CD14-positive monocyte (primary cell): ENCODE data around the gene GLRB. TPM values are rescaled to one million over a fixed set of nuclear protein-coding genes. Genes with fewer than 3 reads are reported as not detected.

Experiments used
- DNase-seq, 3 donors: peaks; one replicate each; pipeline ENCODE4 v3.0.0-alpha.2; 2011 to 2022
- H2AFZ ChIP-seq: 2 replicates; pipeline ENCODE4 v1.6.0; 2012; ENCODE audit warnings: mild to moderate bottlenecking, low read depth, low read length, inconsistent platforms; ENCODE audit not compliant: insufficient read depth, poor library complexity, severe bottlenecking
- H3K27ac ChIP-seq, 2 donors: 1 replicate in 1 of 2; 2 replicates in 1 of 2; pipeline ENCODE4 v1.5.1; 2012 to 2013; ENCODE audit warnings: low read length in 2 of 2, control low read depth in 1 of 2, inconsistent platforms in 1 of 2, low read depth in 1 of 2, mild to moderate bottlenecking in 1 of 2
- H3K27me3 ChIP-seq, 2 donors: one replicate each; pipeline versions ENCODE4 v1.6.0 to v1.6.1; 2011 to 2013; ENCODE audit warnings: low read length in 2 of 2; ENCODE audit not compliant: control insufficient read depth in 2 of 2, insufficient read depth in 2 of 2
- H3K36me3 ChIP-seq, 2 donors: replicated peaks in 1 of 2; 1 replicate in 1 of 2; 2 replicates in 1 of 2; pipeline versions ENCODE4 v1.5.1 to v1.6.1; 2012 to 2013; ENCODE audit warnings: low read length in 2 of 2, control low read depth in 1 of 2, inconsistent platforms in 1 of 2, mild to moderate bottlenecking in 1 of 2; ENCODE audit not compliant: insufficient read depth in 2 of 2, control insufficient read depth in 1 of 2
- H3K4me1 ChIP-seq, 2 donors: 1 replicate in 1 of 2; 2 replicates in 1 of 2; pipeline versions ENCODE4 v1.5.1 to v1.6.1; 2012 to 2013; ENCODE audit warnings: low read length in 2 of 2, control low read depth in 1 of 2, inconsistent platforms in 1 of 2, mild to moderate bottlenecking in 1 of 2, moderate library complexity in 1 of 2; ENCODE audit not compliant: insufficient read depth in 2 of 2, control insufficient read depth in 1 of 2
- H3K4me2 ChIP-seq: replicated peaks from 2 replicates; pipeline ENCODE3; 2012; ENCODE audit warnings: low read length, moderate library complexity, mild to moderate bottlenecking; ENCODE audit not compliant: poor library complexity, severe bottlenecking; ENCODE audit errors: extremely low read depth
- H3K4me3 ChIP-seq, 3 experiments: fragments of 200-600 bp in 1 of 3; sonication (generic) in 1 of 3; replicated peaks in 1 of 3; 1 replicate in 2 of 3; 2 replicates in 1 of 3; pipeline ENCODE4 v1.5.1; 2011 to 2013; ENCODE audit warnings: low read length in 3 of 3, mild to moderate bottlenecking in 3 of 3, control low read depth in 2 of 3, low read depth in 2 of 3, inconsistent platforms in 1 of 3, moderate library complexity in 1 of 3
- H3K79me2 ChIP-seq: 2 replicates; pipeline ENCODE4 v1.6.0; 2012; ENCODE audit warnings: mild to moderate bottlenecking, control low read depth, inconsistent platforms, low read length, moderate library complexity; ENCODE audit not compliant: insufficient read depth
- H3K9ac ChIP-seq: 2 replicates; pipeline ENCODE4 v1.6.0; 2017; ENCODE audit warnings: low read length, mild to moderate bottlenecking; ENCODE audit not compliant: insufficient read depth, poor library complexity, severe bottlenecking
- H3K9me3 ChIP-seq, 2 donors: replicated peaks in 1 of 2; 1 replicate in 1 of 2; 2 replicates in 1 of 2; pipeline versions ENCODE4 v1.5.1 to v1.6.1; 2012 to 2013; ENCODE audit warnings: low read length in 2 of 2, control low read depth in 1 of 2; ENCODE audit not compliant: control insufficient read depth in 1 of 2, insufficient read depth in 1 of 2
- H4K20me1 ChIP-seq: 2 replicates; pipeline ENCODE4 v1.6.0; 2012; ENCODE audit warnings: mild to moderate bottlenecking, low read length, control low read depth, moderate library complexity; ENCODE audit not compliant: insufficient read depth
- H3K27ac Mint-ChIP-seq, 7 donors: one replicate each; pipeline ENCODE4 v1.8.0; 2020; ENCODE audit warnings: mild to moderate bottlenecking in 7 of 7, mixed read lengths in 7 of 7, moderate library complexity in 6 of 7, inconsistent platforms in 2 of 7
- H3K27me3 Mint-ChIP-seq, 3 donors: one replicate each; pipeline ENCODE4 v1.8.0; 2021 to 2022; ENCODE audit warnings: low read depth in 3 of 3, mild to moderate bottlenecking in 3 of 3, mixed read lengths in 3 of 3, moderate library complexity in 3 of 3, inconsistent platforms in 1 of 3
- H3K36me3 Mint-ChIP-seq, 2 donors: one replicate each; pipeline ENCODE4 v1.8.0; 2020; ENCODE audit warnings: mixed read lengths in 2 of 2, inconsistent platforms in 1 of 2, mild to moderate bottlenecking in 1 of 2
- H3K4me1 Mint-ChIP-seq: one replicate; pipeline ENCODE4 v1.8.0; 2020; ENCODE audit warnings: mild to moderate bottlenecking, mixed read lengths
- H3K4me3 Mint-ChIP-seq, 2 donors: one replicate each; pipeline ENCODE4 v1.8.0; 2020; ENCODE audit warnings: mild to moderate bottlenecking in 2 of 2, mixed read lengths in 2 of 2, moderate library complexity in 1 of 2
- H3K9me3 Mint-ChIP-seq, 7 donors: one replicate each; pipeline ENCODE4 v1.8.0; 2020 to 2022; ENCODE audit warnings: mixed read lengths in 7 of 7, mild to moderate bottlenecking in 6 of 7, moderate library complexity in 6 of 7, inconsistent platforms in 2 of 7
- WGBS: methylation state at CpG from one replicate; pipeline ENCODE4 v1.1.5; 2013; ENCODE audit warnings: missing lambda C conversion rate; ENCODE audit not compliant: insufficient coverage; 5-methylcytosine and 5-hydroxymethylcytosine counted together
- intact Hi-C, 2 donors: fragments of 100-400 bp; cut with micrococcal nuclease; formaldehyde crosslinking; loops; one replicate each; pipeline versions ENCODE4 v1.15.0 to v1.15.1; 2023
- polyA plus RNA-seq, 3 donors: library from polyadenylated mRNA; depleted of rRNA in 1 of 3; unstranded in 2 of 3; stranded (reverse) in 1 of 3; fragments of 300-500 nt in 2 of 3; fragments of >200 nt in 1 of 3; fragmentation: Illumina TruSeq in 2 of 3; gene quantifications; 1 replicate in 2 of 3; 2 replicates in 1 of 3; pipeline ENCODE4 v1.2.3, GENCODE V29; 2012 to 2021
- TF ChIP-seq, protein P1 (sequence below): fragments of 200-600 bp; IDR thresholded peaks from one replicate; pipeline ENCODE4 v1.8.0; 2022; ENCODE audit warnings: antibody characterized with exemption, mild to moderate bottlenecking

GLRB gene
- polyA plus RNA-seq, 3 donors: not detected

DNA sequence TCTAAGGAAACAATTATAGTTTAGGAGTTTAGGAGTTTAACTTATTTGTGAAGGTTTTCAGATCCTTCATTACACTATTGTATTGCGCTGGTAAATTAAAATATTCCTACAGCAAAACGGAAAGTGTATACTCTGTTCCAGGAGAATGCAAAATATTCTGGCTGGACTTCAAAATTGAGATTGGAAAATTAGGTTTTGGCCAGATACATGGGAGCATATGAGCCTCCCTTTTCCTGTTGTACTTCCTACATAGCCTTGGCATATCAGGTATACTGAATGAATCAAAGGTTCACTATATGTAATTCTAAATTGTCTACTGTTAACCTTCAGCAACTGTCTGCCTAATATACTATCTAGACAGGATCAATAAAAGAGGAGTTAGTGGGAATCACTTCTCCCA, 119.4 kb downstream of the GLRB start:
- Histone ChIP-seq H2AFZ (no peak overlapping the region), H3K27me3 (no peaks in the 10 kb centered on the region), H3K4me3 (no peak overlapping the region), H3K27ac (no peak overlapping the region), H4K20me1 (no peaks in the 10 kb centered on the region), H3K79me2 (no peaks in the 10 kb centered on the region), H3K9ac (no peak overlapping the region), H3K36me3 (no peaks in the 10 kb centered on the region), H3K4me1 (no peaks in the 10 kb centered on the region), H3K9me3 (no peaks in the 10 kb centered on the region), H3K4me2 (no peak overlapping the region)
- intact Hi-C loops: no loop called here
- Mint-ChIP-seq H3K27ac (no peak overlapping the region), H3K4me1 (no peaks in the 10 kb centered on the region), H3K9me3 (peaks cover 0 to 2% (median 0%) of the 10 kb centered on the region in 7 donors), H3K27me3 (peaks cover 0 to 3% (median 0%) of the 10 kb centered on the region in 3 donors), H3K36me3 (no peaks in the 10 kb centered on the region), H3K4me3 (no peak overlapping the region)
- DNase-seq: no peak
- WGBS: no CpG with 5 or more reads among the region's 2 CpGs
- TF ChIP-seq, protein P1, sequence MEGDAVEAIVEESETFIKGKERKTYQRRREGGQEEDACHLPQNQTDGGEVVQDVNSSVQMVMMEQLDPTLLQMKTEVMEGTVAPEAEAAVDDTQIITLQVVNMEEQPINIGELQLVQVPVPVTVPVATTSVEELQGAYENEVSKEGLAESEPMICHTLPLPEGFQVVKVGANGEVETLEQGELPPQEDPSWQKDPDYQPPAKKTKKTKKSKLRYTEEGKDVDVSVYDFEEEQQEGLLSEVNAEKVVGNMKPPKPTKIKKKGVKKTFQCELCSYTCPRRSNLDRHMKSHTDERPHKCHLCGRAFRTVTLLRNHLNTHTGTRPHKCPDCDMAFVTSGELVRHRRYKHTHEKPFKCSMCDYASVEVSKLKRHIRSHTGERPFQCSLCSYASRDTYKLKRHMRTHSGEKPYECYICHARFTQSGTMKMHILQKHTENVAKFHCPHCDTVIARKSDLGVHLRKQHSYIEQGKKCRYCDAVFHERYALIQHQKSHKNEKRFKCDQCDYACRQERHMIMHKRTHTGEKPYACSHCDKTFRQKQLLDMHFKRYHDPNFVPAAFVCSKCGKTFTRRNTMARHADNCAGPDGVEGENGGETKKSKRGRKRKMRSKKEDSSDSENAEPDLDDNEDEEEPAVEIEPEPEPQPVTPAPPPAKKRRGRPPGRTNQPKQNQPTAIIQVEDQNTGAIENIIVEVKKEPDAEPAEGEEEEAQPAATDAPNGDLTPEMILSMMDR: no peak

DNA sequence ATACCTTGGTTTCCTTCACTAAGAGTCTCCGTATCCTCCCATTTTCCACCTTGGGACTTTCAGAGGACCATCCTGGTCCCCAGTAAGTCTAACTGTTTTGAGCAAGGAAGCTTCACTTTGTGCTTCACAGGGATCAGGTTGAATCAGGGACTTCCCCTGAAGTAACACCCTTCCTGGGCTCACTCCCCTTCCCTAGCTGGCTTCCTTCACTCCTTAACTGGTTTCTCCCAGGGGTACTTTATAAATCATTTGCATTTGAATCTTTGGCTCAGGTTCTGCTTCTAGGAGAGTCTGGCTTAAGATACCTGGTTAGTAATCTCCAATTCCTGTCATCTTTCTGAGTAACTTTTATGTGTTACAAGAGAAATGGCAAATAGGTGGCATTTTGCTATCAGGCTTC, 120.1 kb downstream of the GLRB start:
- no peaks in the 10 kb centered on the region for H3K79me2 ChIP-seq
- H3K4me1 Mint-ChIP-seq: no peaks in the 10 kb centered on the region
- H4K20me1 ChIP-seq: no peaks in the 10 kb centered on the region
- no peaks in the 10 kb centered on the region for H3K9me3 ChIP-seq
- WGBS: 90% methylated on average over 1 of the region's 1 CpG
- no peak overlapping the region for H3K4me3 ChIP-seq
- no peaks in the 10 kb centered on the region for H3K36me3 ChIP-seq
- no peak for DNase-seq
- H3K4me2 ChIP-seq: no peak overlapping the region
- H3K27me3 Mint-ChIP-seq: peaks cover 0 to 3% (median 1%) of the 10 kb centered on the region in 3 donors
- no peaks in the 10 kb centered on the region for H3K36me3 Mint-ChIP-seq
- no peak overlapping the region for H3K4me3 Mint-ChIP-seq
- H3K4me1 ChIP-seq: no peaks in the 10 kb centered on the region
- TF ChIP-seq, protein P1: no peak
- H3K9me3 Mint-ChIP-seq: peaks cover 0 to 2% (median 0%) of the 10 kb centered on the region in 7 donors
- intact Hi-C loops: no loop called here
- no peaks in the 10 kb centered on the region for H3K27me3 ChIP-seq
- H3K27ac ChIP-seq: no peak overlapping the region
- H3K27ac Mint-ChIP-seq: no peak overlapping the region
- no peak overlapping the region for H2AFZ ChIP-seq
- H3K9ac ChIP-seq: no peak overlapping the region
